Lung (tissue), 12 donors: Measurements from ENCODE around the gene COLEC11. TPM values are rescaled to one million over a fixed set of nuclear protein-coding genes. Genes with fewer than 3 reads are reported as not detected.

ENCODE experiments used
- ATAC-seq: fragments of 200-7000 bp; cut with Tn5 transposase; one replicate; pipeline ENCODE4 v1.9.1; 2020; ENCODE audit warnings: moderate number of reproducible peaks; ENCODE audit not compliant: insufficient read depth, low FRiP score
- DNase-seq, 3 donors: peaks; one replicate each; pipeline ENCODE4 v3.0.0-alpha.2; 2013 to 2017
- H3K27ac ChIP-seq, 2 donors: one replicate each; pipeline ENCODE4 v1.5.1; 2013; ENCODE audit warnings: mild to moderate bottlenecking in 2 of 2, moderate library complexity in 2 of 2, control low read depth in 1 of 2, inconsistent platforms in 1 of 2, low read depth in 1 of 2, low read length in 1 of 2
- H3K27me3 ChIP-seq, 3 donors: one replicate each; pipeline ENCODE4 v1.5.1; 2013; ENCODE audit warnings: low read length in 2 of 3; ENCODE audit not compliant: control insufficient read depth in 3 of 3, insufficient read depth in 3 of 3
- H3K36me3 ChIP-seq, 4 donors: one replicate each; pipeline ENCODE4 v1.5.1; 2013; ENCODE audit warnings: low read length in 4 of 4, mild to moderate bottlenecking in 1 of 4, moderate library complexity in 1 of 4; ENCODE audit not compliant: control insufficient read depth in 4 of 4, insufficient read depth in 4 of 4
- H3K4me1 ChIP-seq, 5 donors: one replicate each; pipeline ENCODE4 v1.5.1; 2013; ENCODE audit warnings: low read length in 5 of 5, mild to moderate bottlenecking in 2 of 5, moderate library complexity in 1 of 5; ENCODE audit not compliant: control insufficient read depth in 5 of 5, insufficient read depth in 5 of 5
- H3K4me3 ChIP-seq: one replicate; pipeline ENCODE4 v1.5.1; 2013; ENCODE audit warnings: mild to moderate bottlenecking, control low read depth, moderate library complexity
- H3K9ac ChIP-seq, 2 donors: one replicate each; pipeline ENCODE4 v1.5.1; 2013; ENCODE audit warnings: low read length in 2 of 2, control low read depth in 1 of 2; ENCODE audit not compliant: insufficient read depth in 1 of 2
- H3K9me3 ChIP-seq, 4 donors: one replicate each; pipeline ENCODE4 v1.5.1; 2013; ENCODE audit warnings: low read length in 3 of 4, mild to moderate bottlenecking in 1 of 4, moderate library complexity in 1 of 4; ENCODE audit not compliant: control insufficient read depth in 4 of 4, insufficient read depth in 3 of 4
- WGBS, 2 donors: extraction: QIAGEN DNeasy Blood & Tissue Kit; methylation state at CpG; one replicate each; pipeline ENCODE4 v1.1.7; 2013; 5-methylcytosine and 5-hydroxymethylcytosine counted together
- polyA plus RNA-seq, 2 donors: library from polyadenylated mRNA; stranded (reverse); fragments of 200-250 nt; gene quantifications; one replicate each; pipeline ENCODE4 v1.2.1, GENCODE V29; 2013
- total RNA-seq, 2 donors: library from RNA; depleted of rRNA in 1 of 2; stranded (reverse); fragments of >200 nt in 1 of 2; gene quantifications; one replicate each; pipeline ENCODE4 v1.2.1, GENCODE V29; 2014 to 2021
- TF ChIP-seq, protein P1 (sequence below): IDR thresholded peaks from 2 replicates; pipeline ENCODE4 v1.5.1; 2012; ENCODE audit warnings: mild to moderate bottlenecking; ENCODE audit errors: control extremely low read depth, extremely low read depth
- donor health status: control.
- donor health status: control.
- donor health status: Bipolar disorder and iron deficiency.
- donor health status: healthy.
- donor health status: DM: yes; HTN: yes; CAD: no.

COLEC11 gene
- total and polyA plus RNA-seq, 4 donors = 0.71 to 3.7 (median 1.9) TPM

DNA sequence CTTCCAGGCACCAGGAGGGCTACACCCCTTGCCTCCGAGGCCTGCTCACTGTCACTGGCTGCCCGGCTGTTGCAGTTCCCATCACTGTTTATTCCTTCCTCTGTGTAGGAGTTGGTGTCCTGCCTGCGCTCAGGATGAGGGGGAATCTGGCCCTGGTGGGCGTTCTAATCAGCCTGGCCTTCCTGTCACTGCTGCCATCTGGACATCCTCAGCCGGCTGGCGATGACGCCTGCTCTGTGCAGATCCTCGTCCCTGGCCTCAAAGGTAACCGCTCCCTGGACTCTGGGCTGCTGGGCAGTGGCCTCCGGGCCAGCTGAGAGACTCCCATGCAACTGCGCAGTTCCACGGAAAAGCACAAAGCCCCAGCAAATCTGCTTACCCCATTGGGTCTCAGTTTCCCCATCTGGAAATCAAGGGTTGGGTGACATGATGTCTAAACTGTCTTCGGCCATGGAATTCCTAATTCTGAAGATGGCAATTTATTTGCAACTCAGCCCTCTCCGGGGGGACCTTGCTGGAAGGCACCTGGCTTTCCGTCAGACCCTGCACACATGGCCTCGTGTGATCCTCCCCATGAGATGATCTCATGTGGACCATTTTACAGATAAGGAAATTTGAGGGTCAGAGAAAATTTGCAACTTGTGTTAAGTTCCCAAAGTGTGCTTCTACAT lies 9.4 kb downstream of the COLEC11 start:
- Histone ChIP-seq H3K9ac (no peak overlapping the region), H3K27ac (no peak overlapping the region), H3K4me3 (no peak overlapping the region), H3K27me3 (no peaks in the 10 kb centered on the region), H3K36me3 (no peaks in the 10 kb centered on the region), H3K4me1 (peaks cover 0 to 22% (median 0%) of the 10 kb centered on the region in 5 donors), H3K9me3 (no peaks in the 10 kb centered on the region)
- DNase-seq (no peak), ATAC-seq (no peak)
- TF ChIP-seq, protein P1, sequence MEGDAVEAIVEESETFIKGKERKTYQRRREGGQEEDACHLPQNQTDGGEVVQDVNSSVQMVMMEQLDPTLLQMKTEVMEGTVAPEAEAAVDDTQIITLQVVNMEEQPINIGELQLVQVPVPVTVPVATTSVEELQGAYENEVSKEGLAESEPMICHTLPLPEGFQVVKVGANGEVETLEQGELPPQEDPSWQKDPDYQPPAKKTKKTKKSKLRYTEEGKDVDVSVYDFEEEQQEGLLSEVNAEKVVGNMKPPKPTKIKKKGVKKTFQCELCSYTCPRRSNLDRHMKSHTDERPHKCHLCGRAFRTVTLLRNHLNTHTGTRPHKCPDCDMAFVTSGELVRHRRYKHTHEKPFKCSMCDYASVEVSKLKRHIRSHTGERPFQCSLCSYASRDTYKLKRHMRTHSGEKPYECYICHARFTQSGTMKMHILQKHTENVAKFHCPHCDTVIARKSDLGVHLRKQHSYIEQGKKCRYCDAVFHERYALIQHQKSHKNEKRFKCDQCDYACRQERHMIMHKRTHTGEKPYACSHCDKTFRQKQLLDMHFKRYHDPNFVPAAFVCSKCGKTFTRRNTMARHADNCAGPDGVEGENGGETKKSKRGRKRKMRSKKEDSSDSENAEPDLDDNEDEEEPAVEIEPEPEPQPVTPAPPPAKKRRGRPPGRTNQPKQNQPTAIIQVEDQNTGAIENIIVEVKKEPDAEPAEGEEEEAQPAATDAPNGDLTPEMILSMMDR = no peak
- 88 to 93% methylated on average over 16 of the region's 16 CpGs for WGBS, 2 donors

DNA sequence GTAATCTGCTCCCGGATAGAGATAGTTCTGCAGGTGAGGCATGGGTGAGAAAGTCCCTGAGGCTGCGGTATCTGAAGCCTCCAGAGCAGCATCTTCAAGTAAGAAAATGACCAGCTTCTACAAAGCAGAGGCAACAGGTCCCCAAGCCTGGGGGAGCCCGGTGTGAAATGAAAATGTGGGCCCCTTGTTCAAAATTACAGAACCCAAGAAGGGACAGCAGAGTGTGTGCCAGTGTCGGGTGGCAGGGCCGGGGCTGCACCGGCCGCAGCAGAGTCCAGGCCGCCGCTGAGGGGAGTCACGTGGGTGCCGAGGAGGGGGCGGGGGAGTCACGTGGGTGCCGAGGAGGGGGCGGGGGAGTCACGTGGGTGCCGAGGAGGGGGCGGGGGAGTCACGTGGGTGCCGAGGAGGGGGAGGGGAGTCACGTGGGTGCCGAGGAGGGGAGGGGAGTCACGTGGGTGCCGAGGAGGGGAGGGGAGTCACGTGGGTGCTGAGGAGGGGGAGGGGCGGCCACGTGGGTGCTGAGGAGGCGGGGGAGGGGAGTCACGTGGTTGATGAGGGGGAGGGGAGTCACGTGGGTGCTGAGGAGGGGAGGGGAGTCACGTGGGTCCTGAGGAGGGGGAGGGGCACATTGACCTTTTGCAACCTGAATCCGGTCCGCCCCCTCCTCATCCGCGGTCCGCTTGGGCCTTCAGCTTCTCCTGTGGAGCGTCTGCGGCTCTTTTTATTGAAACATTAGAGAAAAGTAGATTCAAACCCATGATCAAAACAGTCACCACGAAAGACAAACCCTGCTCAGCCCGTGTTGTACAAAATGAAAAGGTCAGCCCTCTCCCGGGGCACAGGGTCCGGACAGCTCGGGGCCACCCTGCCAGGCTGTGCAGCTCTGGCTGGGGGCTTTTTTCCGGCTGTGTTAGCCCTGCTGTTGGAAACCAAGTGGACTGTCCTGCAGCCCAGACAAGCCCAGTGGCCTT lies 10.4 kb downstream of the COLEC11 start:
- no peak for ATAC-seq
- Histone ChIP-seq H3K27ac (peak overlapping the region in 1 of 2 donors; percentile 51), H3K9ac (no peak overlapping the region), H3K4me3 (no peak overlapping the region), H3K27me3 (no peaks in the 10 kb centered on the region), H3K4me1 (peaks cover 0 to 22% (median 0%) of the 10 kb centered on the region in 5 donors), H3K36me3 (no peaks in the 10 kb centered on the region), H3K9me3 (no peaks in the 10 kb centered on the region)
- WGBS, 2 donors = 33 to 42% methylated on average over 28 to 44 of the region's 44 CpGs
- peak in 2 of 3 donors; percentile 70 to 88 for DNase-seq
- TF ChIP-seq, protein P1 = no peak

DNA sequence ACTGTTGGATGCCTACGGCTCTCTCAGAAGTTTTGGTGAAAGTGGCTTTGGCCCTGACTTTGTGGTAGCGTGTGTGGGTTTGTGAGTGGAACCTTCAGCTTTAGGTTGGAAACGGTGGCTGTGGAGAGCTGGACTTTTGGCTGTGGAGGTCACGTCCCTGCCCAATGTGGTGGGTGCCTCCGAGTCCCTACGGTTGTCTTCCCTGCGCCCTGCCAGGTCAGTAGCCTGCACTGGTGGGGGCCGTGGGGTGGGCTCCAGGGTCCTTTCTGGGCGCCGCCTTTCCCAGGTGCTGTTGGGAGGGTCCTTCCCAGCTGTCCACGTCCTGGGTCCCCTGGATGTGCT lies 11.1 kb downstream of the COLEC11 start:
- H3K27ac ChIP-seq = peak overlapping the region in 1 of 2 donors; percentile 51
- H3K9ac ChIP-seq = no peak overlapping the region
- H3K4me3 ChIP-seq = no peak overlapping the region
- WGBS, 2 donors = 91 to 92% methylated on average over 11 of the region's 11 CpGs
- ATAC-seq = no peak
- H3K4me1 ChIP-seq = peaks cover 0 to 22% (median 0%) of the 10 kb centered on the region in 5 donors
- no peaks in the 10 kb centered on the region for H3K36me3 ChIP-seq
- H3K27me3 ChIP-seq = no peaks in the 10 kb centered on the region
- no peak for DNase-seq
- no peaks in the 10 kb centered on the region for H3K9me3 ChIP-seq
- TF ChIP-seq, protein P1 = no peak
